ENCODE measurements around the gene ST14.

DNA sequence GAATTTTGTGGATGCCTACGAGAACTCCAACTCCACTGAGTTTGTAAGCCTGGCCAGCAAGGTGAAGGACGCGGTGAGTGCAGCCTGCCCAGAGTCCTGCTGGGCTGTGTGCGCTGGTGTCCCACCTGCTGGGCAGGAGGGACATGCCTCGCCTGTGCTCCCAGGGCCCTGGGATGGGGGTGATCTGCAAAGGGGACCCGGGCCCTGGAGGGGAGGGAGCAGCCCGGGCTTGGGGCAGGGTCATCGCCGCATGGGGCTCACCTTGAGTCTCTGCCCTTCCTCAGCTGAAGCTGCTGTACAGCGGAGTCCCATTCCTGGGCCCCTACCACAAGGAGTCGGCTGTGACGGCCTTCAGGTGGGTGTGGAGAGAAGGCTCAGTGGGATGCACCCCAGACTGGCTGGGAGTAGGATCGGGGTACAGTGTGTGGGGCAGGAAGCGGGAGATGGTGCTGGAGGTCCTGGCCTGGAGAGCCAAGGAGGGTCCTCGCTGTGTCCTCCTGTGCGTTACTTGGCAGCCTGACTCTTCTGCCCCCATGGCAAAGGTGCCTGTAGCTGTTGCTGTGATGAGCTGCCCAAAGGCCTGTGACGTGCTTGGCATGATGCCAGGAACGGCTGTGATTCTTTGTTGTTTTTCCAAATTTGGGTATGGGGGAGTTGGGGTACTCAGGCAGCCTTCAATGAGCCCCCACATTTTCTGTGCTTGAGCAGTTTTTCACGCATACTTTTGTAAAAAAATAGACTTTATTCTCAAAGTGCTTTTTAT, 29.2 kb downstream of the ST14 start:
- TF ChIP-seq, protein P1, sequence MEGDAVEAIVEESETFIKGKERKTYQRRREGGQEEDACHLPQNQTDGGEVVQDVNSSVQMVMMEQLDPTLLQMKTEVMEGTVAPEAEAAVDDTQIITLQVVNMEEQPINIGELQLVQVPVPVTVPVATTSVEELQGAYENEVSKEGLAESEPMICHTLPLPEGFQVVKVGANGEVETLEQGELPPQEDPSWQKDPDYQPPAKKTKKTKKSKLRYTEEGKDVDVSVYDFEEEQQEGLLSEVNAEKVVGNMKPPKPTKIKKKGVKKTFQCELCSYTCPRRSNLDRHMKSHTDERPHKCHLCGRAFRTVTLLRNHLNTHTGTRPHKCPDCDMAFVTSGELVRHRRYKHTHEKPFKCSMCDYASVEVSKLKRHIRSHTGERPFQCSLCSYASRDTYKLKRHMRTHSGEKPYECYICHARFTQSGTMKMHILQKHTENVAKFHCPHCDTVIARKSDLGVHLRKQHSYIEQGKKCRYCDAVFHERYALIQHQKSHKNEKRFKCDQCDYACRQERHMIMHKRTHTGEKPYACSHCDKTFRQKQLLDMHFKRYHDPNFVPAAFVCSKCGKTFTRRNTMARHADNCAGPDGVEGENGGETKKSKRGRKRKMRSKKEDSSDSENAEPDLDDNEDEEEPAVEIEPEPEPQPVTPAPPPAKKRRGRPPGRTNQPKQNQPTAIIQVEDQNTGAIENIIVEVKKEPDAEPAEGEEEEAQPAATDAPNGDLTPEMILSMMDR (IDR thresholded peaks at IDR 0.05), result no peak
- no peak for TF ChIP-seq ZFX (IDR thresholded peaks at IDR 0.05; ENCODE audit: borderline replicate concordance)

Measured in 22Rv1 (cell line).